ENCODE measurements around the gene NNMT.

DNA sequence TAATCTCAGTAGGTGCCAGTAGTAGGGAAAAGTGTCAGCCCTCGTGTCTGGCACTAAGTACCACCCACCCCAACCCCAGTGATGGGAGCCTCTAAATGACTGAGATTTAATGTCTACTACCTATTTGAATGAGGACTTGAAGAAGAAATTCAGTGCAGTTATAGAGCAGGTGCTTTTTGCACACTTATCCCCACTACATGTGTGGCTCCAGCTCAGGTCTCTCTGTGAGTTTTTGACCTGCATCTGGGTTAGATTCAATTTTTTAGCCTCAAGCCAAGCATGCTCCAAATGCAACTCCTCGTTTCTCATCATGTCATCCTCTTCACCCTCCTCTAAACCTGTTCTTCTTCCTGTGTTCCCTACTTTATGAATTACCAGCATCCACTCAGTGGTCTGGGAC, 24.9 kb upstream of the NNMT start:
- TF ChIP-seq POLR2A (IDR thresholded peaks at IDR 0.05; ENCODE audit: low read depth, low read length), result no peak
- TF ChIP-seq TAF1 (IDR thresholded peaks at IDR 0.05; ENCODE audit: low read depth, low read length), result no peak
- no peak for TF ChIP-seq POLR2AphosphoS5 (IDR thresholded peaks at IDR 0.05; ENCODE audit: low read depth, low read length)
- no peak for TF ChIP-seq SPI1 (IDR thresholded peaks at IDR 0.05; ENCODE audit: low read depth, low read length)
